Smooth muscle cell (in vitro differentiated cells): ENCODE results near the gene PLEKHO2. TPM values are rescaled to one million over a fixed set of nuclear protein-coding genes. Genes with fewer than 3 reads are reported as not detected.

ENCODE experiments used
- DNase-seq: peaks from one replicate; lab custom pipeline; 2025; ENCODE audit not compliant: unreplicated experiment; lab: John Stamatoyannopoulos, UW
- H2AFZ ChIP-seq: fragments of 200-600 bp; sonication (generic); 2 replicates; pipeline ENCODE4 v1.6.0; 2016; ENCODE audit warnings: antibody characterized with exemption, low read depth, mild to moderate bottlenecking
- H3F3A ChIP-seq: fragments of 200-600 bp; sonication (generic); 2 replicates; pipeline ENCODE4 v1.6.0; 2017; ENCODE audit warnings: antibody characterized with exemption, low read depth
- H3K27ac ChIP-seq: fragments of 200-600 bp; sonication (generic); 2 replicates; pipeline ENCODE4 v1.5.1; 2016; ENCODE audit warnings: low read depth, mild to moderate bottlenecking
- H3K27me3 ChIP-seq: fragments of 200-600 bp; sonication (generic); 2 replicates; pipeline ENCODE4 v1.6.1; 2016; ENCODE audit warnings: low read depth, mild to moderate bottlenecking
- H3K36me3 ChIP-seq: fragments of 200-600 bp; sonication (generic); 2 replicates; pipeline ENCODE4 v1.5.1; 2016; ENCODE audit warnings: low read depth
- H3K4me1 ChIP-seq: fragments of 200-600 bp; sonication (generic); 2 replicates; pipeline ENCODE4 v1.5.1; 2016; ENCODE audit warnings: low read depth
- H3K4me2 ChIP-seq: fragments of 200-600 bp; sonication (generic); 2 replicates; pipeline ENCODE4 v1.6.0; 2016; ENCODE audit warnings: mild to moderate bottlenecking
- H3K4me3 ChIP-seq: fragments of 200-600 bp; sonication (generic); 2 replicates; pipeline ENCODE4 v1.5.1; 2016; ENCODE audit warnings: mild to moderate bottlenecking
- H3K79me2 ChIP-seq: fragments of 200-600 bp; sonication (generic); 2 replicates; pipeline ENCODE4 v1.6.0; 2016; ENCODE audit warnings: low read depth, mild to moderate bottlenecking
- H3K9ac ChIP-seq: fragments of 200-600 bp; sonication (generic); 2 replicates; pipeline ENCODE4 v1.6.0; 2016; ENCODE audit warnings: low read depth
- H3K9me3 ChIP-seq: fragments of 200-600 bp; sonication (generic); replicated peaks from 2 replicates; pipeline ENCODE4 v1.5.1; 2016; ENCODE audit warnings: low read depth
- H4K20me1 ChIP-seq: fragments of 200-600 bp; sonication (generic); 2 replicates; pipeline ENCODE4 v1.6.0; 2016; ENCODE audit warnings: low read depth
- CTCF ChIP-seq: fragments of 200-600 bp; sonication (generic); IDR thresholded peaks from 2 replicates; pipeline ENCODE4 v1.5.1; 2017; ENCODE audit warnings: borderline replicate concordance, mild to moderate bottlenecking, antibody characterized with exemption; ENCODE audit not compliant: insufficient read depth, poor library complexity, severe bottlenecking
- WGBS: methylation state at CpG from one replicate; pipeline ENCODE4 v1.1.7; 2016; ENCODE audit warnings: low lambda C conversion rate; 5-methylcytosine and 5-hydroxymethylcytosine counted together
- polyA plus RNA-seq: library from polyadenylated mRNA; unstranded; fragments of >200 nt; fragmentation: Nextera tagmentation; extraction: Ambion mirVana; gene quantifications from 2 replicates; pipeline ENCODE4 v1.2.1, GENCODE V29; 2016
- total RNA-seq: library from RNA; depleted of rRNA; stranded (reverse); fragments of >200 nt; gene quantifications from 2 replicates; pipeline ENCODE4 v1.2.3, GENCODE V29; 2014

PLEKHO2 gene
- total and polyA plus RNA-seq, 2 experiments from 2014 or later = 7.9 to 16.3 TPM

- H3K9me3 ChIP-seq = no peaks in the 10 kb centered on the region
- no peak overlapping the region for H3K4me3 ChIP-seq
- H3K4me2 ChIP-seq = no peak overlapping the region
- H3K36me3 ChIP-seq = no peaks in the 10 kb centered on the region
- no peak overlapping the region for H2AFZ ChIP-seq
- peaks cover 34% of the 10 kb centered on the region for H3K79me2 ChIP-seq
- WGBS = 95% methylated on average over 2 of the region's 2 CpGs
- H3K9ac ChIP-seq = no peak overlapping the region
- H3F3A ChIP-seq = peaks cover 3% of the 10 kb centered on the region
- no peak overlapping the region for H3K27ac ChIP-seq
- DNase-seq = no peak
- TF ChIP-seq CTCF = no peak
- H3K4me1 ChIP-seq = peaks cover 19% of the 10 kb centered on the region
- H4K20me1 ChIP-seq = peaks cover 12% of the 10 kb centered on the region
- no peaks in the 10 kb centered on the region for H3K27me3 ChIP-seq
Observed at GRCh38 chr15:64859226-64859625, 17.5 kb downstream of the PLEKHO2 start.

- no peaks in the 10 kb centered on the region for H3F3A ChIP-seq
- peaks cover 34% of the 10 kb centered on the region for H3K79me2 ChIP-seq
- WGBS = 98% methylated on average over 11 of the region's 11 CpGs
- H3K9ac ChIP-seq = no peak overlapping the region
- H3K4me1 ChIP-seq = peaks cover 16% of the 10 kb centered on the region
- H4K20me1 ChIP-seq = peaks cover 6% of the 10 kb centered on the region
- no peaks in the 10 kb centered on the region for H3K9me3 ChIP-seq
- H3K4me3 ChIP-seq = no peak overlapping the region
- H3K36me3 ChIP-seq = no peaks in the 10 kb centered on the region
- H2AFZ ChIP-seq = no peak overlapping the region
- no peak for DNase-seq
- no peak for TF ChIP-seq CTCF
- H3K27me3 ChIP-seq = no peaks in the 10 kb centered on the region
- H3K27ac ChIP-seq = no peak overlapping the region
- H3K4me2 ChIP-seq = no peak overlapping the region
Observed at GRCh38 chr15:64861331-64861730, 19.6 kb downstream of the PLEKHO2 start.

DNA sequence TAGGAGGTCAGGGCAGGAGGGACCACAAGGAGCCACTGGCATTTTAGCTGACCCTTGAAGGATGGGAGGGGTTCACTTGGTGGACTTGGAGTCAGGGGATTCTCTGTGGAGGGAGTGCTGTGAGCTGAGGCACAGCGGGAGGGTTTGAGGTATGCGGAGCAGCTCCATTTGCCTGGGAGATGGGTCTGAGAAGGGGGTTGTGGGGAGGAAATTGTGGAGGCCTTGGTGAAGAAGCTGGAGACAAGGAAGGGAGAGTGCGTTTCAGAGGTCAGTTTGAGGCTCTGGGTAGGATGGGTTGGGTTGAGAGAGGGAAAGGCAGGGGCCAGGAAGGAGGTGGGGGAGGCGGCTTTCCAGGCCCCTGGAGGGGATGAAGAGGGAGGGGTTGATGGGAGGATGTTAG is 20.2 kb downstream of the PLEKHO2 start:
- no peak overlapping the region for H2AFZ ChIP-seq
- H3K4me3 ChIP-seq = no peak overlapping the region
- no peaks in the 10 kb centered on the region for H3F3A ChIP-seq
- H3K79me2 ChIP-seq = peaks cover 34% of the 10 kb centered on the region
- 89% methylated on average over 4 of the region's 4 CpGs for WGBS
- H3K27me3 ChIP-seq = no peaks in the 10 kb centered on the region
- H3K9me3 ChIP-seq = no peaks in the 10 kb centered on the region
- no peaks in the 10 kb centered on the region for H3K36me3 ChIP-seq
- no peak for TF ChIP-seq CTCF
- H3K27ac ChIP-seq = no peak overlapping the region
- H3K4me1 ChIP-seq = peaks cover 17% of the 10 kb centered on the region
- H3K9ac ChIP-seq = no peak overlapping the region
- DNase-seq = no peak
- H3K4me2 ChIP-seq = no peak overlapping the region
- H4K20me1 ChIP-seq = peaks cover 6% of the 10 kb centered on the region

DNA sequence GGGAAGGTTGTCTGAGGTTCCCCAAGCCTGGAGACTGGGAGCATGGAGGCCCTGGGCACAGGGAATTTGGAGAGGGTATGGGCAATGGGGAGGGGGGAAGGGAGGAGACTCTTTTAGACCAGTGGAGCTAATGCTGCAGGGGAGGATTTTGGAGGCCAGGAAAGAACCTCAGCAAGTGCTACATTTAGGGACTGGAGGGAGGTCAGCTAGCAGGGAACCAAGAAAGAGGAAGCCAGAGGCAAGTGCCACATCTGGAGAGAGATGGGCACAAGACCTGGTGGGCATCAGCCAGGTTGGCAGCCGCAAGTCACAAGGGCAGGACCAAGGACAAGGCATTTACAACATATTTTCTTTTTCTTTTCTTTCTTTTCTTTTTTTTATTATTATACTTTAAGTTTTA is 20.7 kb downstream of the PLEKHO2 start:
- H3K36me3 ChIP-seq = no peaks in the 10 kb centered on the region
- H3K27me3 ChIP-seq = no peaks in the 10 kb centered on the region
- H4K20me1 ChIP-seq = peaks cover 6% of the 10 kb centered on the region
- H3K27ac ChIP-seq = no peak overlapping the region
- no peak overlapping the region for H2AFZ ChIP-seq
- no peak overlapping the region for H3K9ac ChIP-seq
- H3K9me3 ChIP-seq = no peaks in the 10 kb centered on the region
- H3K4me2 ChIP-seq = no peak overlapping the region
- H3K79me2 ChIP-seq = peaks cover 34% of the 10 kb centered on the region
- no peaks in the 10 kb centered on the region for H3F3A ChIP-seq
- DNase-seq = no peak
- TF ChIP-seq CTCF = no peak
- 95% methylated on average over 1 of the region's 1 CpG for WGBS
- peaks cover 13% of the 10 kb centered on the region for H3K4me1 ChIP-seq
- no peak overlapping the region for H3K4me3 ChIP-seq
